Activated T-cell treated with anti-CD3 and anti-CD28 coated beads for 24 hours (primary cell): ENCODE results near the gene SDK1.
"Not testable (repeated sequence)": the region's sequence is repeated elsewhere in the genome, so short reads cannot be mapped to it uniquely, and the experiment has no call there.

Experiments
- DNase-seq: peaks from one replicate; pipeline ENCODE4 v3.0.0-alpha.2; 2020; ENCODE audit warnings: low read depth

The SDK1 gene

DNA sequence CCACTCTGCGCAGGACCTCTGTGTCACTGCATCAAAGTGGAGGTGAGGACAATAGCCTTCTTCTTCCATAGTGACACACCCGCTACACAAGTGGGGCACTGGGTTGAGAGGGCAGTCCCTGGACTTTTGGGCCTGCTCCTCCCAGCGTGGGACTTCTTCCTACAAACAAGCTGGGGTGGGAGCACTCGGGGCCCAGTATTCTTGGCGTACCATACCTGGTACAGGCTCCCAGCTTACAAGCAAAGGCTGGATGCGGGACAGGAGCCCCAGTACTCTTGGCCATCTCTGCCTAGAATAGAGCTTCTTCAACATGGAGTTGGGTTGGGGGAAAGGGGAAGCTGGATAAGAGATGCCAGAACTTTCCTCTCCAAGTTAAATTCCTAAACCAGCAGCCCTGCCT, 954.3 kb downstream of the SDK1 start:
- no peak for DNase-seq

DNA sequence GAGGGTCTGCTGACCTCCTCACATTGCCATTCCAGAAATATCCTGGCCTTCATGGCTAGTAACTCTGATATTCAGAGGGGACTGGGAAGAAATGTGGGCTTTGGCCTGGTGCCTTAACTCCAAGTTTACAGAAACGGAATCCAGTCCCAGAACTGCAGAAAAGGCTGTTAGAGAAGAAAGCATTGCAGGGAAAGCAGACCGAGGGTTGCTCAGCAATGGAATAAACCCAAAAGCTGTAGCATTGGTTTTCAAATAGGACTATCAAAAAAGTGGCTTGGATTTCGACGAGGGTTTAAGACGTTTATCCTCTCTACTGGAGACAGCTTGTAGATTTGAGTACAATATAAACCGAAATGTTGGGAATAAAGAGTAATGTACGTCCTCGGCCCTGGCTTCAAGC, 955.2 kb downstream of the SDK1 start:
- no peak for DNase-seq

DNA sequence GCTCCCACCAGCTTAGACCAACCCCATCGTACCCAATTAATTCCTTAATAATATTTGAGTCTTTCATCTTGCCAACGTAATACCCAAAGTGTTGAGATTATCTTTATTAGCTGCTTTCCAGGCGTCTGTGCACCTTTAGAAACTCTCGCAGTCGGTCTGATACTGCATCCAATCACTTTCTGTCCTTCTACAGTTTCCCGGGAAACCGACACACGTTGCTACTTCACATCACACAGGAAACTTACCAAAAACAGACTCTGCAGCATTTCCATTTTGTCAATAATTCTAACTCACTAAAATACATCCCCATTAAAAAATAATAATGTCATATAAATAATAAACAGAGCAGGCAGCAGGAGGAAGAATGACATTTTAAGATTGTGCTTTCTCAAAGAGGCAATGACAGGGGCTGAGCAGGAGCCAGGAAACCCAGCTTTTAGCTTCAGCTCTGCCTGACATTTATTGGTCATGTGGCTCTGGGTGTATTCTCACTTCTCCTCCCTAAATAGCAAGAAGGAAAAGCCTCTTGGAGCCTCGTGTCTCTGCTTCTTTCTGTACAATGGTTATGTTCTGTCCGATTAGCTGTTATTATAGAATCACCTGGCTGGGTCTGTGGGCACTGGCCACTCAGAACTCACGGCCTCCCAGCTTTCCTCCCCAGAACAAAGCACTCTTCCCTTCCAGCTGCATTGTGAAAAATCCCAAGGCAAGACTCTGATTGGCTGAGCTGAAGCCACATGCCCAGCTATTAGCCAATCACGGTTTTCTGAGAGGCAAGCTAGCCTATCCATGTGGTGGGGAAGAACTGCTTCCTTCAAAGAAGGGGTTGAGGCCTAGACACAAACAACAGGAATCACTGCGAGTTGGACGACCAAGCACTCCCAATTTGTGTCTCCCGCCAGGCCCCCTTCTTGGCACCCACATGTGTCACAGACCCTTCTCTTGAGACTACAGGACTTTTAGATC, 956.4 kb downstream of the SDK1 start:
- no peak for DNase-seq

DNA sequence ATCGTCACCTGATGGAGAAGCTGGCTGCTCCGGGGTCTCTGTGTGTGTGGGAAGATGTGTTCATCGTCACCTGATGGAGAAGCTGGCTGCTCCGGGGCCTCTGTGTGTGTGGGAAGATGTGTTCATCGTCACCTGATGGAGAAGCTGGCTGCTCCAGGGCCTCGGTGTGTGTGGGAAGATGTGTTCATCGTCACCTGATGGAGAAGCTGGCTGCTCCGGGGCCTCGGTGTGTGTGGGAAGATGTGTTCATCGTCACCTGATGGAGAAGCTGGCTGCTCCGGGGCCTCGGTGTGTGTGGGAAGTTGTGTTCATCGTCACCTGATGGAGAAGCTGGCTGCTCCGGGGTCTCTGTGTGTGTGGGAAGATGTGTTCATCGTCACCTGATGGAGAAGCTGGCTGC, 959.1 kb downstream of the SDK1 start:
- DNase-seq, result not testable (repeated sequence)

DNA sequence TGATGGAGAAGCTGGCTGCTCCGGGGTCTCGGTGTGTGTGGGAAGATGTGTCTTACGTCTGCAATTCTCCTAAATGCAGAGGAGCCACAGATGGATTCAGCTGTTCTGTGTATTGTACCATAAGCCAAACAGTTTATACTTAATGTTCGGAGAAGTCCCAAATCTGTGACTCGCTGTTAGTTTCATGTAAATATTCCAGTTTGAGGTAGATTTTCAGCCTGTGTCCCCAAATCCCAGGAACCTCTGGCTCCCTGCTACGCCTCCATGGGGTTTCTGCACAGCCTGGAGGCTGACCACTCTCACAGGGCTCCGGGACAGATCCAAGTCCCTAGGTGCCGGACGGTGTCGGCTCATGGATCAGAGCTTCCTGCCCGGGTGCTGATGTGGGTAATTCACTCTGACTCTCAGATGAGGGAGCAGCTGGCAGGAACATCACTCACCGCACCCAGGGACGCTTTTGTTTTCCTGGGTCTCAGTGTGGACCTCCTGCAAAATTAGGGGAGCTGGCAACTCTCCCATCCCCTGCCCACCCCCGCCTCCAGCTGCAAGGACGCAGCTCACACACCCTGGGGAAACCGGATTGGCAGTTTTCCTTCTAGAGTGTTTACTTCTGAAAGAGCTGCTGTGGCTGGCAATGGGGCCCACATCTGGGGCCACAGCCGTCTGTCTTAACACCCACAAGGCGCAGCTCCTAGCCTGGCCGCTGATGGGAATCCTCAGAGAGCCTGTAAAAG, 960.0 kb downstream of the SDK1 start:
- DNase-seq, result no peak

DNA sequence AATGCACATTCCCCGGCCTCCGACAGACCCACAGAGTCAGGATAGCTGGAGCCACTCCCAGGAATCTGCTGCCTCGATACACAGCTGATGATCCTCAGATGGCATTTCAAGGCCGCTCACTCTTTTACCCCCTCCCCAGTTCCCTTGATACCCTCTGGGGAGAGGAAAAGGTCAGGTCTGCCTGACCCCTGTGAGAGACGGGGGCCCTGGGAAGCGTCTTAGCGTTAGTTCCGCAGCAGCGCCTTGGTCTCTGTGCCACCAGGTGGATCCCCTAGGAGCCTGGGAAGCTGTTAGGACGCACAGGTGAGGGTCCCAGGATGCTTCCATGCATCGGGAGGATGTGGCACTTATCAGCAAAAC, 960.5 kb downstream of the SDK1 start:
- no peak for DNase-seq

DNA sequence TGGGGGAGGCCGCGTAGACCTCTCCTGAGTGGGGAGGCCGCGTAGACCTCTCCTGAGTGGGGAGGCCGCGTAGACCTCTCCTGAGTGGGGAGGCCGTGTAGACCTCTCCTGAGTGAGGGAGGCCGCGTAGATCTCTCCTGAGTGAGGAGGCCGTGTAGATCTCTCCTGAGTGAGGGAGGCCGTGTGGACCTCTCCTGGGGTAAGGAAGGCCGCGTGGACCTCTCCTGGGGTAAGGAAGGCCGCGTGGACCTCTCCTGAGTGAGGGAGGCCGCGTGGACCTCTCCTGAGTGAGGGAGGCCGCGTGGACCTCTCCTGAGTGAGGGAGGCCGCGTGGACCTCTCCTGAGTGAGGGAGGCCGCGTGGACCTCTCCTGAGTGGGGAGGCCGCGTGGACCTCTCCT, 963.2 kb downstream of the SDK1 start:
- not testable (repeated sequence) for DNase-seq

DNA sequence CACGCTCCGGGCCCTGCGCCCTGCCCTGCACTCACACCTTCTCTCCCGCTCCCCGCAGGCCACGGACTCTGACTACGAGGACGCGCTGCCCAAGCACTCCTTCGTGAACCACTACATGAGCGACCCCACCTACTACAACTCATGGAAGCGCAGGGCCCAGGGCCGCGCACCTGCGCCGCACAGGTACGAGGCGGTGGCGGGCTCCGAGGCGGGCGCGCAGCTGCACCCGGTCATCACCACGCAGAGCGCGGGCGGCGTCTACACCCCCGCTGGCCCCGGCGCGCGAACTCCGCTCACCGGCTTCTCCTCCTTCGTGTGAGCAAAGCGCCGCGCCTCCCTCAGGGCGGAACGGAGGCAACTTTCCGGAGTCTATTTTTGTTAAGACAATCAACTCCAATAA, 964.0 kb downstream of the SDK1 start:
- no peak for DNase-seq

DNA sequence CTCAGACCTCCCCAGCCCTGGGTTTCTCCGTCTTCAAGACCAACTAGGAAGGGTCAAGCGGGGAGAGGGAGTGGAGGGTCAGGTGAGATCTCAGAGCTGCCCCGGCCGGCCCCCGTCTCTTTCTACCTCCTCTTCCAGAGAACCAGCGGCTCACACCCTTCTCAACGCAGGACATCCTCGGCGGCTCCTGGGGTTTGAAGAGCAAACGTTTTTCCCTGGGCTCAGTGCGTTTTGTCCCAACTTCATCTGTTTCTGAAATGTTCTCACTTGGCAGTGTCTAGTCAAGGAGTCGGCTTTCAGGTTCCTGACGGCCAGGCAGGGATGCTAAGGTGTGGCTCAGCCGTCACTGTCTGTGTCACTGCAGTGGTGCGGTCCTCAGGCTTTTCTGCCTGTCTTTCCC, 964.6 kb downstream of the SDK1 start:
- DNase-seq, result no peak

DNA sequence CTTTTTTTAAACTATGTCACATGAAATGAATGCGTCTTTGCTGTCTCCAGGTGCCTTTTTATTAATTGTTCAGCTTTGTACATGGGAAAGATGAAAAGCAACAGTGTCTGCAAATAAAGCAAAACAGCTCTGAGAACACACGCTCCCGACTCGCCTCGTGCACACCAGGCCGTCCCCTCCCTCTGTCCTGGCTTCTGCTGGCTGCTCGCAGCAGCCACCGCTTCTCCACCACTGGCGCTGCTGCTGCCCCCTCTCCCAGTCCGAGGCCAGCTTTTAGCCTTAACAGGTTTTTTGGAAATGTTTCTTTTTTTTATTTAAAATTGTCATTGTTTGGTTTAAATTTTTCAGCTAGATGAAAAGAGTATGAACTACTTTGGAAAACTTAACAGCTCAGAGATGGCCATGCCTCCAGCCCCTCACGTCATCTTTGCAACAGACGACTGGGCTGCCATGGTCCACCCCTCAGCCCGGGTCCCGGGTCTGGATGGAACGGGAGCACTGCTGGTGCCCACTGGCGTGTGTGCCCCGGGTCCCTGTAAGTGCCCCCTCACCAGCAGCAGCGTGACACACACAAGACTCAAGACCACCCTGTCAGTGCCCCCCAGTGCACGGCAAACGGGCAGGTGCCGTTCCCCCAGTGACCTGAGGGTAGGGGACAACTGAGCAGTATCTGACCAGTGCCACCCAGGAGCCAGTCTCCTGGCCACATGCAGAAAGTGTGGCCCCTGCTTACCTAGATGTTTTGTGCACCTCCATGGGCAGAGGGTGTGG, 965.4 kb downstream of the SDK1 start:
- no peak for DNase-seq

DNA sequence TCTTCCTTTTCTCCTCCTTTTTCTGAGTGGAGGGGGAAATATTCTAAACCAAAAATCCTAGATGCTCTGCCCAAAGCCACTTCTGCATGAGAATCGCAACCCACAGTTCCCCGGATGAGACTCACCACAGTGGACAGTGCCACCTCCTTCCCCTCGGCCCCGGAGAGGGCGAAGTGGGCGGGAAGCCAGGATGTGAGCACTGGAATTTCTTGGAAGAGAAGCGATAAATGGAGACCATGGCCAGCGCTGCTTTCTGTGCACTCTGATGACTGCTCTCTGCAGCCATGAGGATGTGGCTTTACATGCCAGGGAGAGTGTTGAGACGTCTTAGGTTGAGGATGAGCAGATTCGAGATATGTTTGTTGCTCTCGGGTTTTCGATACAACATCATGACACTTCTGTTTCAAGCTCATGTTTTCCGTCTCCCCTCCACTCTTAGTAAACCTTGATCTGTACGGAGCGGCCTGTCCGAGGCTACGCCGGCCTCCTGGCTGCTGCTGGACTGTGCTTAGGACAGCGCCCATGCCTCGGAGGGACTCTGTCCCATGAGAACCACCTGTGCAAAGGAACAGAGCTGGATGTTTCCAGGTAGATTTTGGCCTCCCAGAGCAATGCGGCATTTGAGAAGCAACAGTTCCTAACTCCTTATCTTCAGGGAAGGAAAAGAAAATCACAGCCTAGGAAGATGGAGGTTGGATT, 966.4 kb downstream of the SDK1 start:
- no peak for DNase-seq

DNA sequence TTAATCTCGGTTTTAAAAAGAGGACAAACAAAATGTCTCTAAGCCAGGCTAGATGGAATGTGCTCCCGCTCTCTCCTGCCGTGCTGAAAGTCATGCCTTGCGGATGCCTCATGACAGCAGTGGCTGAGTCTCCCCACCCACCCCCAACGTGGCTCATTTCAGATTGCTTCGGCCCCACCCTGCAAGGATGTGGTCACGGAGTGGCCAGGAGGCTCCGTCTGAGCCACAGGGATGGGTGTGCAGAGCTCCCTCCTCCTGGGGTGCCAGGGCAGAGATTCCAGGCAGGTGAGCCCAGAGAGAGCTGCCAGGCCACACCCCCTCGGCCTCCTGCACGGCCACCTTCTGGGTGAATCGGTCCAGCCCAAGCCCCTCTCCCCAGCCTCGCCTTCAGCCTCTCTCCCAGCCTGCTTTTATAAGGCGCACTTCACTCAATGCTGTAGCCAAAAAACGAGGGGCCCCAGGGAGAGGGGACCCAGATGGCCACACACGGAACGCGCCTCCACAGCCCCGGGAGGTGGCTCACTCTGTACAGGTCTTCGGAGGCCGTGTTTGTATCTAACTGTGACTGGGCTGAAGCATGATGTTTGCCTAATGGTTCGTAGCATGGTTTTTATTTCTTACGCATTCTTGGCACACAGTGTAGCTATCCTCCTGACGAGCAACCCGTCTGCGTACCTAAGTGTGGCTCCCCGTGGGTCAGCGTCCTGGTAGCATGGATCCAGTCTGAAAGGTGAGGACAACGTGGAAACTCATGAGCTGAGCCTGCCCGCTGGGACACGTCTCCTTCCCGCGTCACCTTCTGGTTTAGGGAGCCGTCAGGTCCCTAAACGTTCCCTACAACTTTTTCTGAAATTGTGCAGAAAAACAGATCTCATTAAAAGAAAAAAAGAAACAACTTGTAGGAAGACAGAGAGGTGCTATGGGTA, 967.3 kb downstream of the SDK1 start:
- no peak for DNase-seq

DNA sequence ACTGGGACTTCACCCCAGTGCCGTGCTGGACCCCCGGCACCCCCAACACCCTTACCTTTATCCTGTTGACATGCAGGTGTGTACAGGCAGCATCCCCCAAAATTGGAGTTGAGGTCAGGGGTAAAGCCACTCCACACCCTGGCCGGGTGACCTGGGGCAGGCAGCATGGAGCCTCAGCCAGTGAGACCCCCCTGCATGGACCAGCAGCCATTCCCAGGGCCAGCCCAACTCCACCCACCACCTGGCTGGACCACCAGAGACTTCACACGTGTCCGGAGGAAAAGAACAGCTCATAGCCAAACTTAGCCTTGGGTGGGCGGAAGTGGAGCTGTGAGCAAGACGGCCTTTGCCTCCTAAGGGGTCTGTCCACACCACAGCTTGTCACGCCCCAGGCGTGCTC, 968.0 kb downstream of the SDK1 start:
- DNase-seq, result no peak

DNA sequence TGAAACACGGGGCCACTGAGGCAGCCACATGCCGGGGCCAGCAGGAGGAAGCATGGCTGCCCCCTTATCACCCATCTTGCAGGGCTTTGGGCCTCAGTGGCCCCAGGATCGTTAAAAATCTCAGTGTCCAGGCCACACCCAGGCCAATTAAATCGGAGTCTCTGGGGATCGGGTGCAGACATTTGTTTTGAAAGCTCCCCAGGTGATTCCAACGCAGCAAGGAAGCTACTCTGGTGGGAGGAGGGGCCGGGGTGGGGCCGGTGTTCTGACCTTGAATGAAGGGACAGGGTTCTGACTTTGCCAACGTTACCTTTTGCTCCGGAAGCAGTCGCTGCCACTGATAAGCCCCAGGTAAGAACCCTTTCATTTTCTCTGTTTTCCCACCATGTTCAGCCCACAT, 968.7 kb downstream of the SDK1 start:
- DNase-seq, result no peak

DNA sequence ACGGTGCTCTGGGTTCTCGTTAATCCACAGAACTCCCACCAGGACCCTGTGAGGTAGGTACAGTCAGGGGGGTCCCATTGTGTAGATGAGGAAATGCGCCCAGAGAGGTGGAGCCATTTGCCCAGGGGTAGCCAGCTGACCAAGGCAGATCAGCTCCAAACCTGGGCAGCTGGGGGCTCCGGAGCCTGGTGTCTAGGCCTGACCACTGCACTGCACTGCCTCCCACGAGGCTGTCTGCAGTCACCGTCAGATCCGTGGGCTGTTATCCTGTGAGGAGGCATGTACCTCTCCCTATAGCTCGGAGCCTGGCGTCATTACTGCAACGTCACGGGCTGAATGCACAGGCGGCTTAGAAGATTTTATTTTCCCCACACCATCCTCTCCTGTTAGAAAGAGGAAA, 969.2 kb downstream of the SDK1 start:
- DNase-seq, result no peak

DNA sequence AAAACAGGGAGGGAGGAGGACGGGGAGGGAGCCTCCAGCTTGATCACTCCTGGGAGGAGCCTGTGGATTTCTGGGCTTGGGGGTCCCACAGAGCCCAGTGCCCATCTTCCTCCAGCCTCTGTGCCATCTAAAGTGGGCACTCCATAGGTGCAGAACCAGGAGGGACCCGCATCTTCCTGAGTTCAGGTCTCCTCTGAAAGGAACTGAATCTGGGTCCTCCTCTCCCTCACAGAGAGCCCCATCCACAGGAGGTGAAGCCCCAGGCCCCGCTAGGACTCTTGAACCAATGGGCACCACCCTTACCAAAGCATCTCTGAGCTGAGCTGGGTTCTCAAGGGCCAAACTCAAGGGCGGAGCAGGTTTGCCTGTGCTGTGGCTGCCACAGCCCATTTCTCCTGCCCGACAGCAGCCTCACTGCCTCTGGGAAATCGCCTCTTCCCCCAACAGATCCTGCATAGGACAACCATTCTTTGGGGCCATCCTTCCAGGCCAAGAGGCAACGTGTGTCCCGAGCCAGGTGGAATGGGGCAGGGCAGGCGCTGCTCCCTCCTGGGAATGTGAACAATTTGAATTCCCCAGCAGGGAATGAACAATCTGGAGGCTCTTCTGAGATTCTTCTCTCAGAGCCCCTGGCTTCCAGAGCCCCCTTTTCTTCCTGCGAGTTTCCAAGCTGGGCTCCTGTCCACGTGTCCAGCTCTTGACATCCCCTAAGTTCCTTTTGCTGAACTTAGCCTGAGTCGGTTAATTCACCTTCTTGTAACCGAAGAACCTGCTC, 970.1 kb downstream of the SDK1 start:
- DNase-seq, result no peak

DNA sequence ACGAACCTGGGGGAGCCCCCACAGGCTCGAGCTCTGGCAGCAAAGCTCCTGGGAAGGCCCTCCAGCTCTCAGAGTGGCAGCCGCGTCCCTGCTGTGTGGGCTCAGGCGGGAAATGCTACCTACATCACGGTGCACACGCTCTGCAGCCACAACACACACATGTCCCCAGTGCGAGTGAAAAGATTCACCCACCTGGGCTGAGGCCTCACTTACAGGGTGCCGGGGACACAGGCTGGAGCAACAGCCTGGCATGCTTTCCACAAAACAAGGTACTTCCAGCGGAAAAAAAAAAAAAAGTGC, 970.6 kb downstream of the SDK1 start:
- DNase-seq, result no peak

DNA sequence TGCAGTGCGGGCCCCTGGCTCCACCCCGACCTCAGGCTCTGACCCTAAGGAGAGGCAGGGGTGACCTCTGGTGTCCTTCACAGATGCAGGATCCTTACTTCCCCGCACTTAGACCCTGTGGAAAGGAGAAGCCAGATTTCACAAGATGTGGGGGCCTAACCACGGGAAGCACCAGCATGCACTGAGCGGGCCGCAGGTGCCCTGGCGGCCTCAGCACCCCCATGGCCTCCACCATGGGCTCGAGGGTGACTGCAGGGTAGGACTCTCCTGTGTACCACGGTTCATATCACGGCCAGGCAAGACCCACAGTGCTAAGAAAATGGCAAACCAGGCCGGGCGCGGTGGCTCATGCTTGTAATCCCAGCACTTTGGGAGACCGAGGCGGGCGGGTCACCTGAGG, 971.1 kb downstream of the SDK1 start:
- no peak for DNase-seq

DNA sequence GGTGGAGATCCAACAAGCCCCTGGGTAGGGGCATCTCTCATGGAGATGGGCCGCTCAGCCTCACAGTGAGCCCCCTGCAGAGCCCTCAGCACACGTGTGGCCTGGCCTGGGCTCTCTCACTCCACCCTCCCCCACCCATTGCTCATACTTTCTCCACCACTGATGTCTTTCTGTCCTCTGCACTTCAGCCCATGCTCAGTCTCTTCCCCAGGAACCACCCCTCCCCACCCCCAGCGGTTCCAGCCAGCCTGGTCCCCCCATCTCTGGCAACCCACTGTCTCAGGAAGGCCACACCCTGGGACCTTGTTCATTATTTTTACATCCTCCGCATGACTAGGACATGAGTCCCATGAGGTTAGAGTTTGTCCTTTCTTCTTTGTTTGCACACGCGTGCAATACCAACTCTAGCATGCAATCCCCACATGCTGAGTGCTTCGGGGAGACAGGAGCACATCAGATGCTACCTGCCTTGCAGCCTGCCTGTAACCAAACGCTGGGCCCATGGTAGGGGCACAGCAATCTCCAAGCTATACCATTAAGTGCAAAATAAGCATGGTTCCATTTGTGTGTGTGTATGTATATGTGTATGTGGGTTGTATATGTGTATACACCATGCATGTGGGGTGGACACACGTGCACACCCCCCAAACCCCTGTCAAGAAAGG, 972.6 kb downstream of the SDK1 start:
- DNase-seq, result no peak

DNA sequence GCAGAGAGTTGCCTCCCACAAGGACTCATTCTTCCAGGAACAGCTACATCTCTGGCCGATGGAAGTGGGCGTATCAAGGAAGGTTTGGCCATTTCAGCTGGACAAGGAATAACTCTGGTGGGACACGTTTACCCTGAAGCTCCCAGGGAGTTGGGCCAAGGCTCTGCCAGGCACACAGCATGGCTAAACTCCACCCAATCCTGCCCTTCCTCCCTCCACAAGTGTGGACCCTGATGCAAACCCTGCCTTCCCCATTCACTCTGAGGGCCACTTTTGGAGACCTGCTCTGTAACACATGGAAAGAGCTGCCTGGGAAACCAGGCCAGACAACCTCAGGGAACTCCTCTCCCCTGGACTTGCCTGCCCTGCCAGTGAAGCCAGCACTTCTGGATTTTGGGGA, 973.2 kb downstream of the SDK1 start:
- DNase-seq, result no peak
